Stimulated activated naive CD4-positive, alpha-beta T cell (primary cell): ENCODE measurements around the gene POLD1.
"Not testable (repeated sequence)": the region's sequence is repeated elsewhere in the genome, so short reads cannot be mapped to it uniquely, and the experiment has no call there.

ENCODE experiments used
- DNase-seq, 6 experiments: peaks; one replicate each; lab custom pipeline; 2025; lab: John Stamatoyannopoulos, UW

POLD1 gene

DNA sequence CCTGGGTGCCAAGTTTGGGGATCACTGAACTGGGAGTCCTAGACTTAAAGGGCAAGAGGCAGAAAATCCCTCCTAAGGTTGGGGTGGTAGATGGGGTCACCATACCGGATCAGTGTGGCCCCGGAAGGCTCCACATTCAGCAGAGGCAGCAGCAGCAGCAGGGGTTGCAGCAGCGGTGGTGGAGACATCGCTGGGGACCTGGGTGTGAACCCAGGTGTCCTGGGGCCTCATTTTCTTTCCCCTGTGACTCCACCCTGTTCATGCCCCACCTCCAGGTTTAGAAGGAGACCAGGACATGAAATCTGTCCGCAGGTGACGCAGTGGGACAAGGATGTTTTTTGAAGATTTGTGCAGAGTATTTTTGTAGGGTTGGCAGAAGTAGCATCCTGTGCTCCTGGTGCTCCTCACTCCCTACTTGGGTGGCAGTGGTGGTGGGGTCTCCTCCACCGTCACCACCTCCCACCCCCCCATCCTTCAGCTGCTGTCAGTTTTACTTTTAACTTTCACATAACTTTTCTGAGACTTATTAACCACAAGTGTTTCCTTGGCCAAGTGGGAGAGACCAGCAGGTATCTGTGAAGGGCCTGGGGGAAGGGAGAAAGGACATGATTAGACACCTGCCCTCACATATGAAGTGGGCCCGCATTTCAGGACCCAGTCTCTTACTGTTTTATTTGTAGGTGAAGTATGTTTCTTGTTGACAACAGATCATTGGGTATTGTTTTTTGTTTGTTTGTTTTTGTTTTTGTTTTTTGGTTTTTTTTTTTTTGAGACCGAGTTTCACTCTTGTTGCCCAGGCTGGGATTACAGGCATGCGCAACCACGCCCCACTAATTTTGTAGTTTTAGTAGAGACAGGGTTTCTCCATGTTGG, 18.5 kb upstream of the POLD1 start, which contains the start of gene NAPSA:
NAPSA (minus strand) TSS at position 206 of the 873 bp plus-strand sequence; CDS start at position 188, 18 bp downstream.
- no peak for DNase-seq

DNA sequence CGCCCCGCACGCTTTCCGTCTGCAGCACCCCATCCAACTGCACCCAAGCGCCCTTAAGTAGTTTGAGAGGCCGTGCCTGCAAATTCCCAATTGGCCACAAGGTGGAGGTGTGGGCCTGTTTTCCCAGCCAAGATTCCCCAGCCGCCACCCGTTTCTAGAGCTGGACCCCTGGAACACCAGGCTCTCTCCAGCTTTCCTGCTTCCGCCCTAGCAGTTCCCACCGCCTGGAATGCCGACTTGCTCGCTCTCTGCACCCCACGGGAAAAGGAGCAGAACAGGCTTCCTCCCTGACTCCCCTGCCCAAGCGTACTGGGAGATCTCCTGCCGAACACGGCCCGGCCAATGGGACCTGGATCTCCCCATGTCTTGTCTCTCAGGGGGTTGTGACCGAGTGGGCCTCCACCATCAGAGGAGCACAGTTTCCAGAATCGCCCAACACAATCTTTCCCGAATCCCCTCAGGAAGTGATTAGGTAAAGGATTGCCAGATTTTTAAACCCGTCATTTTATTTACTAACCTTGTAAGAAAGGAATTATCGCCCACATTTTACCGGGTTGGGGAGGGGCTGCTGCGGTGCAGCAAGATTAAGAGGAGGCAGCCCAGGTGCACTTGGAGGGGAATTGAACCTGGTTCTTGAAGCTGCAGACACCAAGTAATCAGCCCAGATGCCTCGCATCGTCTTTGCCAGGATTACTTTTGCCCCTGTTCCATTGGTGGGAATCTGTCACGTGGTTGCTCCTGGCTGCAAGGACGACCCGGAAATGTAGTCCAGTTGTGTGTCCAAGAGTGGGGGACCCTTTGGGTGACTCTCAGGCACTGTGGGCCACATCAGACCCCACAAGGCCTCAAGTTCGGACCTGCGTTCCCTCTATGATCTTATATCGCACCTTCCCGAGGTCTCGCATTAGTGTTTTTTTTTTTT, 15.2 kb upstream of the POLD1 start:
- peak; percentile 58 to 85 (median 72) for DNase-seq

GRCh38 chr19:50371914-50372475, 12.2 kb upstream of the POLD1 start:
- no peak for DNase-seq

DNA sequence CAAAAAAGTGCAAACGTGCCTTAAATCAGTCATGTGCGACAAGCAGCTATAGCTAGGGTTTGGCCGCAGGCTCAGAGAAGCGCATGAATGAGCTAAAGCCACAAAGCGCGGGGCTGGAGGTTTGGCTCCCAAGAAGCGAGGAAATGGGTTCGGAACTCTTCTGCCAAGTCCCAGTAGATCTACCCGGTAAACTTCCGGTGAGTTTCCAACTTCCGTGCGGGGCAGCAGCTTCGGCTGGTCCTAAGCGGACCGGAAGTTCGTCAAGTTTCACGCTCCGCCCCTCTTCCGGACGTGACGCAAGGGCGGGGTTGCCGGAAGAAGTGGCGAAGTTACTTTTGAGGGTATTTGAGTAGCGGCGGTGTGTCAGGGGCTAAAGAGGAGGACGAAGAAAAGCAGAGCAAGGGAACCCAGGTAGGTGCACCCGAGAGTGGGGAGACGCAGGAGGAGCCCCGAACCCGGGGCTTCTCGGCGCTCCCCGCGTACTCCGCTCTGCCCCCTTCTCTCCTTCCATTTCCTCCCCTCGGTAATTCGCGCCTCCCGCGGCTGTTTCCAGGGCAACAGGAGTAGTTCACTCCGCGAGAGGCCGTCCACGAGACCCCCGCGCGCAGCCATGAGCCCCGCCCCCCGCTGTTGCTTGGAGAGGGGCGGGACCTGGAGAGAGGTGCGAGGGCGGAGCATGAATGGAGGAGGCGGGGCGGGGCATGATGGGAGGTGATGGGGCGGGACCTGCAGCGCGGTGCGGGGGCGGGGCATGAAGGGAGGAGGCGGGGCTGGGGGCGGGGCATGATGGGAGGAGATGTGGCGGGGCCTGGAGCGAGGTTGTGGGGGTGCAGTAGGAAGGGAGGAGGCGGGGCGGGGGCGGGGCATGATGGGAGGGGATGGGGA, 7.7 kb upstream of the POLD1 start, which contains the start of gene NR1H2:
NR1H2 (plus strand) TSS at position 292 of the 885 bp plus-strand sequence. CDS start 1,149 bp downstream, outside the sequence.
- DNase-seq: peak; percentile 89 to 96 (median 93)

DNA sequence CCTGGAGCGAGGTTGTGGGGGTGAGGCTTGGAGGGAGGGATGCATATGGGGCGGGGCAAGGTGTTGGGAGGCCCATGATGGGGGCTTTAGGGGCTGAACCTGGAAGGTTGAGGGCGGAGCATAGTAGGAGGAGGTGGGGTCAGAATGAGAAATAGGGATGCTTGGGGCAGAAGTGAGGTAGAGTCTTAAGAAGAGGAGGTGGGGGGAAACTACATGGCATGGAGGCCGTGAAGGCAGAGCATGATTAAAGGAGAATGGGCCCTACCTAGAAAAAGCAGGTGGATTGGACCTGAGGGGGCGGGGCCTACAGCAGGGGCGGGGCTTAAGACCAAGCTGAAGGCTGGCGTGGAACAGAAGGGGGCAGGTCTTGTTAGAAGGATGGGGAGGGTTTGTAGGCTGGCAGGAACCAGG, 7.1 kb upstream of the POLD1 start:
- peak; percentile 47 to 71 (median 64) for DNase-seq

DNA sequence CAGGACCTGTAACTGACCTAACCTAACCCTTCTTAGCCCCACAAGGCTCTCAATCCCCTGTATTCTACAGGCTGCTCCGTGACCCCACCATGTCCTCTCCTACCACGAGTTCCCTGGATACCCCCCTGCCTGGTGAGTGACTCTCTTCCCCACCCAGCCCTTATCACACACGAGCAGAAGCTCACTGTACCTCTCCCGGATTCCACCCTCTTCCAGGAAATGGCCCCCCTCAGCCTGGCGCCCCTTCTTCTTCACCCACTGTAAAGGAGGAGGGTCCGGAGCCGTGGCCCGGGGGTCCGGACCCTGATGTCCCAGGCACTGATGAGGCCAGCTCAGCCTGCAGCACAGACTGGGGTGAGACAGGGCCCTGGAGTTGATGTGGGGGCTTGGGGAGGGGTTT, 6.6 kb upstream of the POLD1 start:
- DNase-seq: no peak

- no peak for DNase-seq
Observed at GRCh38 chr19:50378169-50378862, 5.8 kb upstream of the POLD1 start.

- no peak for DNase-seq
Observed at GRCh38 chr19:50378863-50379236, 5.3 kb upstream of the POLD1 start.

DNA sequence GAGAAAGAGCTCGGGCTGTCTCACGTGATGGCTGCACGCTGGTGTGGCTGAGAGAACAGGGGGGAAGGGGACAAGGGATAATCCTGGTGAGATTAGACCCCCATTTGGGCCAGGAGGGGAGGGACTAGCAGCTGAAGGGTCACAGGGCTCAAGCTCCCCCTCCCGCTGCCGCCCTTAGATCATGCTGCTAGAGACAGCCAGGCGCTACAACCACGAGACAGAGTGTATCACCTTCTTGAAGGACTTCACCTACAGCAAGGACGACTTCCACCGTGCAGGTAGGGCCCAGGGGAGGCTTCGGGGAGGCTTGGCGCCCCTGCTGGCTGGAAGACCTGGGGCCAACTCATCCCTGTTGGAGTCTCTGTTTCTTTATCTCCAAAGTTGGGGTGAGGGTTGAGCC, 4.5 kb upstream of the POLD1 start:
- DNase-seq: no peak

DNA sequence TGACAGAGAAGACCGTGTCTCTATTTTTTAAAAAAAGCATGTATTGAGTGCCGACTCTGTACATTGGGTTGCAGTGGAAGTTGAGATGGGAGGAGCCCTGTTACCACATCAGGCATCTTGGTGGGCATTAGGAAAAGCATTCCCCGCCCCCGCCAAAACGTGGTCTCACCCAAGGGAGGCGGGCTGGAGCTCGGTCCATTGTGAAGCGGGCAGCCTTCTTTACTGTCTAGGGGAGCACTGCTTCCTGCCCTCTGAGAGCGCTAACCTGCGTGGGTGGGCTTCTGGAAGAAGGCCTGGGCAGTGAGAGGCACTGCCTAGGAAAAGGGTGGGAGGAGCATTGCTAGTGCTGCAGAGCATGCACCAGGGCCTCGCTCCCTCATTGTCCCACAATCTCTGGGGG, 4.0 kb upstream of the POLD1 start:
- DNase-seq: no peak

DNA sequence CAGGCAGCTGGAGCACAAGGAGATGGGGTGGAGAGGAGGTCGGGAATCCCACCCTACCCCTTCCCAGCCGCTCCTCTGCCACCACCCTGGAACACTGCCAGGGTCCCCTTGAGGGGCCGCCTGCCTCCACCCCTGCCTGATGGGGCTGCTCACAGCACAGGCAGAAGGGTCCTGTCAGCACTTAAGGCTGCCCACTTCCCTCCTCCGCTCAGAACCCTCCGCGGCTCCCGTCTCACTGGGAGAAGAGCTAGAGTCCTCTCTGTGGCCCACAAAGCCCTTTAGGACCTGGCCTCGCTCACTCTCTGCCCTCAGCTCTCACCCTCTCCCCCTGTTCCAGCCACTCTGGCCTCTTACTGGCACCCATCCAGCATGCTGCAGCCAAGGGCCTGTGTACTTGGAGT, 3.4 kb upstream of the POLD1 start:
- DNase-seq: peak in 1 of 6 experiments; percentile 5

GRCh38 chr19:50381881-50382729, 2.0 kb upstream of the POLD1 start:
- peak in 1 of 6 experiments; percentile 31 for DNase-seq

DNA sequence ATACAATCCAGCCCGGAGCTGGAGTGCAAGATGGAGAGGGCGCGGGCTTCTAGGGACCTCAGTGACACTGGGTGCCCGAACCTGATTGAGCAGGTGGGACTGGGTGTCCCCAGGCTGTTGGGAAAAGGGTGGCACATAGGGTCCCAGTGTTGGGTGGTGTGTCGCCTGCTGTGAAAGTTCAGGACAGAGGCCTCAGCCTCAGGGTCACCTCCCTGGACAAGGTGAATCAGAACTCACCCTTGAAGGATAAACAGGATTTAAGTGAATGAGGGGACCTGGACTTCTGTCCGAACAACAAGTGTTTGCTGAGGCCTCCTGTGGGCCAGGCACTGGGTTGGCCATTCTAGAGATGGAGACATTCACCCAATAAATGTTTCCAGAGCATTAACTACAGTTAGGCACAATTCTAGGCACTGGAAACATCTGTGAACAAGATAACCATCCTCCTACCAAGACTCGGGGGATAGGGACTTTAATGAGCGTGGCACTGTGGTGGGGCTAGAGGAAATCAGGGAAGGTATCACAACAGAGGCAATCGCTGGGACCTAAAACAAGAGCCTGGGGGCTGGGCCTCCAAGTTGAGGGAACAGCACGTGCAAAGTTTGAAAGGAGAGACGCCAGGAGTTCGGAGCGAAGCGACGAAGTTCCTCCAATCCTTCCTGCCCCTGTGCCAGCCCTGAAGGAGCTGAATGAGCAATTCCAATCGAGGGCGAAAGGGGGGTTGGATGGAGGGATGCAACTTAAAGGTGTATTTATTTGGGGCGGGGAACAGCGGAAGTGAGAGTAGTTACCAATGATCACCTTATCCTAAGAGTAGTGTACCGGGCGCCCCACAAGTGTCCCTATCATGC, 921 bp upstream of the POLD1 start:
- DNase-seq: peak in 2 of 6 experiments; percentile 20 to 51

- no peak for DNase-seq
Observed at GRCh38 chr19:50384685-50385535, 763 bp downstream of the POLD1 start.

DNA sequence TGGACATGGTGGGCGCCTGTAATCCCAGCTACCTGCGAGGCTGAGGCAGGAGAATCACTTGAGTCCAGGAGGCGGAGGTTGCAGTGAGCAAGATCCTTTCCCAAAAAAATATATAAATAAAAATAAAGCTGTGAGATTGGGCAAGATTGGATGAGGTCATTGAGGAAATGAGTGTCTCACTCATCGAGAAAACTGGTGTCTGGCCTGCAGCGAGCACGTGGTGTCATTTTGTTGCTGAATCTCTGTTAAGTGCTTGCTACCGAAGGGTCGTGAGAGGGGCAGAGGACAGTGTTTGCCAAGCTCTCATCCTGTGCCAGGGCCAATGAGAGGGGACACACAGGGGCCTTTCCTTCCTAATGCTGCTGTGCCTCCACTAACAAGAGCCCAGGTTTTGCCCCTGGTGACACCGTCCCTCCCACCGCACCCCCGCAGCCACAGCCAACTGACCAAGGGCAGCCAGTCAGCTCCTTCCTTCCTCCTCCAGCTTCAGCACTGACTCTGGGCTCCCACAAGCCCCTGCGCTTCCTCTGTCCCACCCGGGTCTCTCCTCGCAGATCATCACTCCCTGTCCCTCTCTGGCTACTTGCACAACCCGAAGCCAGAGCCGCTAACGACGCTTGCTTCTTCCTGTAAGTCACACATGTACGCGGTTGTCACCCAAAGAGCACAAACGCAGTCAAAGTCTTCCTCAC, 3.2 kb downstream of the POLD1 start:
- DNase-seq: no peak

DNA sequence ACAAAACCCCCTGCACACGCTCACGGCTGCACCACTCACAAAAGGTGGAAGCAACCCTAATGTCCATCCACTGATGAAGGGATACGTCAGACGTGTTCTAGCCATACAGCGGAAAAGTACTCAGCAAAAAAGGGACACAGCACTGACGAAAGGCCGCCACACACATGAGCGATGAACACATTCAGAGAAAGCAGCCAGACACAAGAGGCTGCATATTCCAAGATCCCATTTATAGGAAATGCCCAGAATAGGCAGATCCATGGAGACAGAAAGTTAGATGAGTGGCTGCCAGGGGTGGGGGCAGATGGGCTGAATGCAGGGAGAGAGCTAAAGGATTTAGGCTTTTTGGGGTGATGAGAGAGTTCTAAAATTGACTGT, 3.7 kb downstream of the POLD1 start:
- DNase-seq: no peak

DNA sequence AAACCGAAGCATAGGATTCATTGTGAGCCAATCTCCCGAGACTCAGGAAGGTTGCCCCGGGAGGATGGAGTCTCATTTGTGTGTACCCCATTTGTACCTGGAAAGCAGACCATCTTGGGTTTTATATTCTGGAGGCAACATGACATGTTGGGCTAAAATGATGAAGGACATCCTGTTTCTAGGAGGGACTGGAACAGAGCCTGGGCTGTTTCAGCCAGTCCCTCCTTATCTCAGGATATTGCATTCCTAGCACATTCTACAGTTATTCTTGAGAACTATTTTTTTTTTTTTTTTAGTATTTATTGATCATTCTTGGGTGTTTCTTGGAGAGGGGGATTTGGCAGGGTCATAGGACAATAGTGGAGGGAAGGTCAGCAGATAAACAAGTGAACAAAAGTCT, 6.1 kb downstream of the POLD1 start:
- not testable (repeated sequence) for DNase-seq
